HepG2 (cell line): ENCODE measurements around the gene ZNF526. TPM values are rescaled to one million over a fixed set of nuclear protein-coding genes. Genes with fewer than 3 reads are reported as not detected.

Experiments used
- ARNT ChIP-seq: fragments of 450-650 bp; IDR thresholded peaks from 2 replicates; pipeline ENCODE4 v1.6.1; 2017
- DNMT3B ChIP-seq: conservative IDR thresholded peaks from 2 replicates; pipeline ENCODE4 v1.6.1; 2016; ENCODE audit warnings: missing biosample characterization, control low read depth
- GPN1 ChIP-seq: sonication (generic); formaldehyde crosslinking; IDR thresholded peaks from 2 replicates; pipeline ENCODE4 v1.5.1; 2020; ENCODE audit warnings: missing genetic modification reagents, borderline replicate concordance
- HOXD1 ChIP-seq: sonication (generic); formaldehyde crosslinking; IDR thresholded peaks from 2 replicates; pipeline ENCODE4 v1.5.0; 2020; ENCODE audit warnings: missing genetic modification reagents
- KDM5A ChIP-seq: fragments of 200-600 bp; sonication (generic); IDR thresholded peaks from 2 replicates; pipeline ENCODE4 v1.7.0; 2018; ENCODE audit warnings: antibody characterized with exemption, mild to moderate bottlenecking, low read length, borderline replicate concordance
- KLF13 ChIP-seq: sonication (generic); formaldehyde crosslinking; IDR thresholded peaks from 2 replicates; pipeline ENCODE4 v1.4.0; 2020; ENCODE audit warnings: mild to moderate bottlenecking, missing genetic modification reagents
- MED8 ChIP-seq: sonication (generic); formaldehyde crosslinking; IDR thresholded peaks from 2 replicates; pipeline ENCODE4 v1.8.1; 2023; ENCODE audit warnings: mild to moderate bottlenecking, missing genetic modification reagents; ENCODE audit not compliant: insufficient replicate concordance
- MIER2 ChIP-seq: IDR thresholded peaks from 2 replicates; pipeline ENCODE4 v1.6.1; 2016; ENCODE audit warnings: missing biosample characterization, missing genetic modification reagents
- NFE2L2 ChIP-seq: fragments of 150-350 bp; IDR thresholded peaks from 2 replicates; pipeline ENCODE4 v1.6.1; 2014; ENCODE audit warnings: low read length
- POLR2AphosphoS5 ChIP-seq: IDR thresholded peaks from 2 replicates; pipeline ENCODE4 v1.6.1; 2012; ENCODE audit warnings: low read depth, low read length
- RXRA ChIP-seq: sonication (generic); formaldehyde crosslinking; IDR thresholded peaks from 2 replicates; pipeline ENCODE4 v1.5.1; 2020; ENCODE audit warnings: missing genetic modification reagents
- ZFP37 ChIP-seq: sonication (generic); formaldehyde crosslinking; IDR thresholded peaks from 2 replicates; pipeline ENCODE4 v1.4.0; 2020; ENCODE audit warnings: missing genetic modification reagents, borderline replicate concordance
- ZKSCAN1 ChIP-seq: fragments of 150-350 bp; IDR thresholded peaks from 2 replicates; pipeline ENCODE4 v1.6.1; 2014; ENCODE audit warnings: low read length
- ZMYM2 ChIP-seq: sonication (generic); formaldehyde crosslinking; IDR thresholded peaks from 2 replicates; pipeline ENCODE4 v1.8.0; 2022; ENCODE audit warnings: mild to moderate bottlenecking, missing genetic modification reagents
- ZNF224 ChIP-seq: sonication (generic); formaldehyde crosslinking; IDR thresholded peaks from 2 replicates; pipeline ENCODE4 v1.5.0; 2020; ENCODE audit warnings: mild to moderate bottlenecking, missing genetic modification reagents
- ZNF343 ChIP-seq: sonication (generic); formaldehyde crosslinking; IDR thresholded peaks from 2 replicates; pipeline ENCODE4 v1.4.0; 2020; ENCODE audit warnings: mild to moderate bottlenecking, missing genetic modification reagents
- ZNF530 ChIP-seq: sonication (generic); formaldehyde crosslinking; IDR thresholded peaks from 2 replicates; pipeline ENCODE4 v1.5.0; 2020; ENCODE audit warnings: low read depth, mild to moderate bottlenecking, missing genetic modification reagents
- ZNF709 ChIP-seq: sonication (generic); formaldehyde crosslinking; IDR thresholded peaks from 2 replicates; pipeline ENCODE4 v1.5.0; 2020; ENCODE audit warnings: mild to moderate bottlenecking, missing genetic modification reagents
- ZNF792 ChIP-seq: IDR thresholded peaks from 2 replicates; pipeline ENCODE4 v1.6.1; 2016
- polyA plus RNA-seq, 8 experiments: library from polyadenylated mRNA; depleted of rRNA in 3 of 8; stranded (reverse) in 7 of 8; unstranded in 1 of 8; fragments of >200 nt; fragmentation: Illumina TruSeq in 4 of 8; extraction: Trizol in 4 of 8; gene quantifications; 2 replicates each; pipeline versions ENCODE4 v1.2.1 to v1.2.3, GENCODE V29; 2011 to 2016; ENCODE audit warnings: low read depth in 4 of 8, missing spikeins in 1 of 8, mixed read lengths in 1 of 8; ENCODE audit not compliant: insufficient read depth in 1 of 8
- total RNA-seq, 5 experiments: library from RNA; depleted of rRNA; stranded (reverse); fragments of >200 nt; fragmentation: Illumina TruSeq; extraction: Trizol; gene quantifications; 2 replicates each; pipeline ENCODE4 v1.2.3, GENCODE V29; 2016; ENCODE audit warnings: low read depth in 1 of 5
- TF ChIP-seq, protein P1 (sequence below): IDR thresholded peaks from 2 replicates; pipeline ENCODE4 v1.6.1; 2016; ENCODE audit warnings: low read depth, control low read depth
- TF ChIP-seq, protein P2 (sequence below): sonication (generic); formaldehyde crosslinking; IDR thresholded peaks from 2 replicates; pipeline ENCODE4 v1.8.1; 2023; ENCODE audit warnings: missing genetic modification reagents, mild to moderate bottlenecking, borderline replicate concordance
- TF ChIP-seq, protein P3 (sequence below): sonication (generic); formaldehyde crosslinking; conservative IDR thresholded peaks from 2 replicates; pipeline ENCODE4 v1.4.0; 2020; ENCODE audit warnings: missing genetic modification reagents
- TF ChIP-seq, protein P4 (sequence below): sonication (generic); formaldehyde crosslinking; IDR thresholded peaks from 2 replicates; pipeline ENCODE4 v1.4.0; 2020; ENCODE audit warnings: missing genetic modification reagents, borderline replicate concordance

The ZNF526 gene
- total and polyA plus RNA-seq, 2 of the 13 experiments (the other 11 are each of a cell fraction or from before 2014, with no cell fraction given), result 3.3 to 8.4 TPM

DNA sequence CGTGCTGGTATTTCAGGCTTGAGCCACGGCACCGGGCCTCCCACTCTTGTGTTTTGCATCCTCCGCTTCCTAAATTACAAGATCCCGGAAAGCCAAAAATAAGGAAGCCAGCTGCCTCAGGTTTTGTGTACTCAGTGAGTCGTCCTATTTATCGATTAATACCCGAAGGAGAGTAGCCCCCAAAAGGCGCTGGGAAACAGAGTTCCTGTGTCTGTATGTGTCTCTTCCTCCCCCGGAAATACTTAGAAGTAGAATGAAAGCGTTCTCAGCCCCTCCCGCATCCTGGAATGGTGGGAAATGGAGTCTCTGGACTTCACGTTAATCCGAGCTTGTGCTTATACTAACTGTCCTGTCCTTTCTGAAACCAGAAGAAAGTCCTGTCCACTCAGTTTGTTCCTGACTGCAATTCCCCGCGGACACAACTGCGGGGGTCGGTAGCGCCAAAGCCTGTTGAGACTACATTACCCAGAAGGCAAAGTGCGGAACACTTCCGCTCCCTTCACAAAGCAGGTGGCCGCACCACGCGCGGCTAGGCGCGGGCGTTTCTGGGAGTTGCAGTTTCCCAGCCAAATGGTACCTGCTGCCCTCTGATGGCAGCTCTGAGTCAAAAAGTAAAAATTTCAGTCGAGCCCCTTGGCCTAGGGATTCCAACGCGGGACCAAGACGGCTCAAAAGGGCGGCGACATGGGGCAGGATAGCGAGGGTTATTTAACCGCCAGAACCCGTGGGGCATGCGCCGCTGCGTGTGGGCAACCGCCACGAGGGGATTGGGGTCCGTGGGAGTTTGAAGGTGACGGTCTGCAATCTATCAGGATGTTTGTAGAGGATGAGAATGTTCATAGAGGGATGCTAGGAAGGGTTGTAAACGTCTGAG is 24.5 kb downstream of the ZNF526 start (continued):
- no peak for TF ChIP-seq KDM5A
- TF ChIP-seq NFE2L2, result no peak
- TF ChIP-seq ARNT, result no peak
- TF ChIP-seq, protein P1, sequence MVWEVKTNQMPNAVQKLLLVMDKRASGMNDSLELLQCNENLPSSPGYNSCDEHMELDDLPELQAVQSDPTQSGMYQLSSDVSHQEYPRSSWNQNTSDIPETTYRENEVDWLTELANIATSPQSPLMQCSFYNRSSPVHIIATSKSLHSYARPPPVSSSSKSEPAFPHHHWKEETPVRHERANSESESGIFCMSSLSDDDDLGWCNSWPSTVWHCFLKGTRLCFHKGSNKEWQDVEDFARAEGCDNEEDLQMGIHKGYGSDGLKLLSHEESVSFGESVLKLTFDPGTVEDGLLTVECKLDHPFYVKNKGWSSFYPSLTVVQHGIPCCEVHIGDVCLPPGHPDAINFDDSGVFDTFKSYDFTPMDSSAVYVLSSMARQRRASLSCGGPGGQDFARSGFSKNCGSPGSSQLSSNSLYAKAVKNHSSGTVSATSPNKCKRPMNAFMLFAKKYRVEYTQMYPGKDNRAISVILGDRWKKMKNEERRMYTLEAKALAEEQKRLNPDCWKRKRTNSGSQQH (CRISPR knock-in tag), result no peak
- no peak for TF ChIP-seq ZMYM2 (CRISPR knock-in tag)
- no peak for TF ChIP-seq MIER2 (CRISPR knock-in tag)
- TF ChIP-seq, protein P2, sequence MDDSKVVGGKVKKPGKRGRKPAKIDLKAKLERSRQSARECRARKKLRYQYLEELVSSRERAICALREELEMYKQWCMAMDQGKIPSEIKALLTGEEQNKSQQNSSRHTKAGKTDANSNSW (CRISPR knock-in tag), result no peak
- TF ChIP-seq GPN1 (CRISPR knock-in tag), result no peak
- no peak for TF ChIP-seq ZKSCAN1
- TF ChIP-seq, protein P3, sequence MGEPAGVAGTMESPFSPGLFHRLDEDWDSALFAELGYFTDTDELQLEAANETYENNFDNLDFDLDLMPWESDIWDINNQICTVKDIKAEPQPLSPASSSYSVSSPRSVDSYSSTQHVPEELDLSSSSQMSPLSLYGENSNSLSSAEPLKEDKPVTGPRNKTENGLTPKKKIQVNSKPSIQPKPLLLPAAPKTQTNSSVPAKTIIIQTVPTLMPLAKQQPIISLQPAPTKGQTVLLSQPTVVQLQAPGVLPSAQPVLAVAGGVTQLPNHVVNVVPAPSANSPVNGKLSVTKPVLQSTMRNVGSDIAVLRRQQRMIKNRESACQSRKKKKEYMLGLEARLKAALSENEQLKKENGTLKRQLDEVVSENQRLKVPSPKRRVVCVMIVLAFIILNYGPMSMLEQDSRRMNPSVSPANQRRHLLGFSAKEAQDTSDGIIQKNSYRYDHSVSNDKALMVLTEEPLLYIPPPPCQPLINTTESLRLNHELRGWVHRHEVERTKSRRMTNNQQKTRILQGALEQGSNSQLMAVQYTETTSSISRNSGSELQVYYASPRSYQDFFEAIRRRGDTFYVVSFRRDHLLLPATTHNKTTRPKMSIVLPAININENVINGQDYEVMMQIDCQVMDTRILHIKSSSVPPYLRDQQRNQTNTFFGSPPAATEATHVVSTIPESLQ (CRISPR knock-in tag), result no peak
- TF ChIP-seq DNMT3B (CRISPR knock-in tag), result no peak
- peak; percentile 41; the same call in 1 of the 2 replicates for TF ChIP-seq ZNF792 (CRISPR knock-in tag)
- TF ChIP-seq RXRA (CRISPR knock-in tag), result no peak
- no peak for TF ChIP-seq ZNF530
- TF ChIP-seq POLR2AphosphoS5, result no peak; the same call in 1 of the 2 replicates
- TF ChIP-seq ZNF343 (CRISPR knock-in tag), result no peak
- TF ChIP-seq, protein P4, sequence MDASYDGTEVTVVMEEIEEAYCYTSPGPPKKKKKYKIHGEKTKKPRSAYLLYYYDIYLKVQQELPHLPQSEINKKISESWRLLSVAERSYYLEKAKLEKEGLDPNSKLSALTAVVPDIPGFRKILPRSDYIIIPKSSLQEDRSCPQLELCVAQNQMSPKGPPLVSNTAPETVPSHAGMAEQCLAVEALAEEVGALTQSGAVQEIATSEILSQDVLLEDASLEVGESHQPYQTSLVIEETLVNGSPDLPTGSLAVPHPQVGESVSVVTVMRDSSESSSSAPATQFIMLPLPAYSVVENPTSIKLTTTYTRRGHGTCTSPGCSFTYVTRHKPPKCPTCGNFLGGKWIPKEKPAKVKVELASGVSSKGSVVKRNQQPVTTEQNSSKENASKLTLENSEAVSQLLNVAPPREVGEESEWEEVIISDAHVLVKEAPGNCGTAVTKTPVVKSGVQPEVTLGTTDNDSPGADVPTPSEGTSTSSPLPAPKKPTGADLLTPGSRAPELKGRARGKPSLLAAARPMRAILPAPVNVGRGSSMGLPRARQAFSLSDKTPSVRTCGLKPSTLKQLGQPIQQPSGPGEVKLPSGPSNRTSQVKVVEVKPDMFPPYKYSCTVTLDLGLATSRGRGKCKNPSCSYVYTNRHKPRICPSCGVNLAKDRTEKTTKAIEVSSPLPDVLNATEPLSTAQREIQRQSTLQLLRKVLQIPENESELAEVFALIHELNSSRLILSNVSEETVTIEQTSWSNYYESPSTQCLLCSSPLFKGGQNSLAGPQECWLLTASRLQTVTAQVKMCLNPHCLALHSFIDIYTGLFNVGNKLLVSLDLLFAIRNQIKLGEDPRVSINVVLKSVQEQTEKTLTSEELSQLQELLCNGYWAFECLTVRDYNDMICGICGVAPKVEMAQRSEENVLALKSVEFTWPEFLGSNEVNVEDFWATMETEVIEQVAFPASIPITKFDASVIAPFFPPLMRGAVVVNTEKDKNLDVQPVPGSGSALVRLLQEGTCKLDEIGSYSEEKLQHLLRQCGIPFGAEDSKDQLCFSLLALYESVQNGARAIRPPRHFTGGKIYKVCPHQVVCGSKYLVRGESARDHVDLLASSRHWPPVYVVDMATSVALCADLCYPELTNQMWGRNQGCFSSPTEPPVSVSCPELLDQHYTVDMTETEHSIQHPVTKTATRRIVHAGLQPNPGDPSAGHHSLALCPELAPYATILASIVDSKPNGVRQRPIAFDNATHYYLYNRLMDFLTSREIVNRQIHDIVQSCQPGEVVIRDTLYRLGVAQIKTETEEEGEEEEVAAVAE (CRISPR knock-in tag), result 0 out of 2 replicates have a peak, but pooled peaks have one; percentile 40
- TF ChIP-seq ZNF224, result no peak; the same call in 1 of the 2 replicates
- TF ChIP-seq HOXD1 (CRISPR knock-in tag), result peak; percentile 31; the same call in 1 of the 2 replicates
- no peak for TF ChIP-seq KLF13 (CRISPR knock-in tag)
- no peak for TF ChIP-seq MED8 (CRISPR knock-in tag)
- TF ChIP-seq ZFP37 (CRISPR knock-in tag), result no peak
- TF ChIP-seq ZNF709, result no peak
